ENCODE measurements around the gene CASP14.

GRCh38 chr19:15081911-15082310, 32.6 kb downstream of the CASP14 start, which contains the start of gene OR1I1:
- no peak for TF ChIP-seq BACH2 (CRISPR knock-in tag; IDR thresholded peaks at IDR 0.05; ENCODE audit: borderline replicate concordance)
- TF ChIP-seq ZFP3 (CRISPR knock-in tag; IDR thresholded peaks at IDR 0.05), result no peak
- no peak for TF ChIP-seq TCF4 (CRISPR knock-in tag; IDR thresholded peaks at IDR 0.05; ENCODE audit: borderline replicate concordance)
- no peak for TF ChIP-seq PATZ1 (CRISPR knock-in tag; IDR thresholded peaks at IDR 0.05; ENCODE audit: borderline replicate concordance)
- TF ChIP-seq PPARA (CRISPR knock-in tag; IDR thresholded peaks at IDR 0.05; ENCODE audit: borderline replicate concordance), result no peak
- TF ChIP-seq RARB (CRISPR knock-in tag; IDR thresholded peaks at IDR 0.05), result no peak
- TF ChIP-seq OSR1 (CRISPR knock-in tag; IDR thresholded peaks at IDR 0.05), result no peak
- TF ChIP-seq CSRNP3 (CRISPR knock-in tag; IDR thresholded peaks at IDR 0.05), result no peak
- TF ChIP-seq CREB5 (CRISPR knock-in tag; IDR thresholded peaks at IDR 0.05; ENCODE audit: low read depth), result no peak
- no peak for TF ChIP-seq ZC3H10 (CRISPR knock-in tag; IDR thresholded peaks at IDR 0.05)

All from SK-N-SH treated with all-trans-retinoic acid at 6 μM for 48 hours (cell line).